Right ventricle myocardium superior (tissue), 1 donor: ENCODE data around the gene AKR1C1. TPM values are rescaled to one million over a fixed set of nuclear protein-coding genes. Genes with fewer than 3 reads are reported as not detected.

ENCODE experiments used
- total RNA-seq: library from RNA; stranded (reverse); fragmentation: NEBNext Ultra II Directional; extraction: Animal tissue kit (Norgen Biotek cat#: 25700); gene quantifications from one replicate; pipeline ENCODE4 v1.2.1, GENCODE V29; 2021
- donor health status: DM: no; HTN: yes; CAD: no; lungs with severe emphysema.

Gene AKR1C1
- total RNA-seq, 1 donor from 2014 or later, result 31.4 TPM

Other genes starting within 250 kb of the AKR1C1 start
- gene AKR1E2, start 137.2 kb upstream of the AKR1C1 start, total RNA-seq, result 5.1 TPM
- gene AKR1C2, start 40.4 kb downstream of the AKR1C1 start, total RNA-seq, result 25.5 TPM
- gene AKR1C3, start 131.0 kb downstream of the AKR1C1 start, total RNA-seq, result 30.3 TPM
- not detected for gene AKR1C8, start 221.7 kb downstream of the AKR1C1 start, total RNA-seq
- gene AKR1C4, start 233.4 kb downstream of the AKR1C1 start, total RNA-seq, result not detected